ENCODE data around the gene CDC14A.
"Not testable (repeated sequence)": the region's sequence is repeated elsewhere in the genome, so short reads cannot be mapped to it uniquely, and the experiment has no call there.

Gene CDC14A

GRCh38 chr1:100353988-100354387 is 1.7 kb downstream of the CDC14A start:
- Histone ChIP-seq H3K9ac (ENCODE audit: low read depth, low read length) (no peak overlapping the region), H3K36me3 (ENCODE audit: control insufficient read depth, insufficient read depth, low read length) (no peaks in the 10 kb centered on the region), H3K4me3 (ENCODE audit: low read depth, low read length) (peak overlapping the region; percentile 95), H3K4me1 (ENCODE audit: control insufficient read depth, insufficient read depth, low read length) (peaks cover 10% of the 10 kb centered on the region), H3K9me3 (ENCODE audit: control insufficient read depth, insufficient read depth, low read length) (no peaks in the 10 kb centered on the region), H3K27me3 (ENCODE audit: control insufficient read depth, insufficient read depth, low read length) (peaks cover 7% of the 10 kb centered on the region)

- H3K27me3 ChIP-seq (ENCODE audit: control insufficient read depth, insufficient read depth, low read length), result peaks cover 7% of the 10 kb centered on the region
- peaks cover 10% of the 10 kb centered on the region for H3K4me1 ChIP-seq (ENCODE audit: control insufficient read depth, insufficient read depth, low read length)
- H3K36me3 ChIP-seq (ENCODE audit: control insufficient read depth, insufficient read depth, low read length), result no peaks in the 10 kb centered on the region
- no peak overlapping the region for H3K4me3 ChIP-seq (ENCODE audit: low read depth, low read length)
- H3K9me3 ChIP-seq (ENCODE audit: control insufficient read depth, insufficient read depth, low read length), result no peaks in the 10 kb centered on the region
- no peak overlapping the region for H3K9ac ChIP-seq (ENCODE audit: low read depth, low read length)
Observed at GRCh38 chr1:100354971-100355394, 2.7 kb downstream of the CDC14A start.

DNA sequence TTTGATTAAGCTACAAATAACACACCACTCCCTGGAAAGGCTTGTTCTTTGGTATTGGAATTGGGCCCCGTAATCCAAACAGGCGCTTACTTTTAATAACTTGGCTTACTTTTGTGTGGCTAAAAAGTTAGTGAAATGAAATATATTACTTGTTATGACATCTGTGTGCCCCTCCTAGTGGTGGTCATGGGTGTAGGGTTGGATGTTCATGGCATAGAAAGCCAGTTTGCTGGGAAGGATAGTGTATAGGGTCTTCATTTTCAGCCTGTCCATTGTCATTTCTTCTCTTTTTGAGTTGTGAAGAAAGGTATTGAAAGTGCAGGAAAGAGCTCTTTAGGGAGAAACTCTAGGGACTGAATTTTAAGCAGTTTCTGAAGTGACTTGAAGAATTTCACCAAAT is 5.9 kb downstream of the CDC14A start:
- H3K4me3 ChIP-seq (ENCODE audit: low read depth, low read length), result no peak overlapping the region
- peaks cover 21% of the 10 kb centered on the region for H3K4me1 ChIP-seq (ENCODE audit: control insufficient read depth, insufficient read depth, low read length)
- no peak overlapping the region for H3K9ac ChIP-seq (ENCODE audit: low read depth, low read length)
- no peaks in the 10 kb centered on the region for H3K36me3 ChIP-seq (ENCODE audit: control insufficient read depth, insufficient read depth, low read length)
- H3K9me3 ChIP-seq (ENCODE audit: control insufficient read depth, insufficient read depth, low read length), result no peaks in the 10 kb centered on the region
- H3K27me3 ChIP-seq (ENCODE audit: control insufficient read depth, insufficient read depth, low read length), result peaks cover 7% of the 10 kb centered on the region

GRCh38 chr1:100359139-100359538 is 6.8 kb downstream of the CDC14A start:
- H3K9me3 ChIP-seq (ENCODE audit: control insufficient read depth, insufficient read depth, low read length), result no peaks in the 10 kb centered on the region
- H3K9ac ChIP-seq (ENCODE audit: low read depth, low read length), result no peak overlapping the region
- peaks cover 17% of the 10 kb centered on the region for H3K4me1 ChIP-seq (ENCODE audit: control insufficient read depth, insufficient read depth, low read length)
- H3K27me3 ChIP-seq (ENCODE audit: control insufficient read depth, insufficient read depth, low read length), result no peaks in the 10 kb centered on the region
- no peaks in the 10 kb centered on the region for H3K36me3 ChIP-seq (ENCODE audit: control insufficient read depth, insufficient read depth, low read length)
- H3K4me3 ChIP-seq (ENCODE audit: low read depth, low read length), result no peak overlapping the region

DNA sequence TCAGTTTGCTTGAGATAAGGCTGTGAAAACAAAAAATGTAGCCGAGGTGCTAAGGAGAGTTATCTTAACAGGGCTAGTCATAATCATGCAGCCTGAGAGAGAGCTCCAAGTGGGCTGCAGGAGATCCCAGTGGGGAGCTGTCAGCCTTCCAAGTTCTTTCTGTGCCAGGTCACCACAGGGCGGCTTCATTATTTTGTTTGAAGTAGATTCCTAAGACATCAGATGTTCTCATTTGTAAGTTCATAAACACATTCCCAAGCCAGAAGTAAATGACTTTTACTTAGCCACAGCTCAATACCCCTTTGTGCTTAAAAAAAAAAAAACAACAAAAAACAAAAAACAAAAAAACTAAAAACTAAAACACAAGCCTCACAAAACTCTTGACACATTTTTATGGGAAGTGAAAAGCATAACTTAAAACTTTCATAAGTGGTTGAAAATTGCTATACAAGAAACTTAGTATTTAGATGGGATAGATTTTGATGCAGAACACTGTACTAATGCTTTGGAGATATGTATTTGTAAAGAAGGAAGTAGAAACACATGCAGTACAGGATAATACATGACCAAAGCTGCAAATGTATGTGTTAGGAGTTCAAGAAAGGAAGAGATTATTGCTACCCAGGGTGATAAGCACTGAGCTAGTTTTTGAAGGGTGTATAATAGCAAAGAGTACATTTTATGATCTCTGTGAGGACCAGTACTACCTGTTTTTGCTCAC is 8.6 kb downstream of the CDC14A start:
- H3K27me3 ChIP-seq (ENCODE audit: control insufficient read depth, insufficient read depth, low read length), result no peaks in the 10 kb centered on the region
- no peaks in the 10 kb centered on the region for H3K36me3 ChIP-seq (ENCODE audit: control insufficient read depth, insufficient read depth, low read length)
- H3K4me1 ChIP-seq (ENCODE audit: control insufficient read depth, insufficient read depth, low read length), result peaks cover 11% of the 10 kb centered on the region
- H3K9me3 ChIP-seq (ENCODE audit: control insufficient read depth, insufficient read depth, low read length), result no peaks in the 10 kb centered on the region
- H3K4me3 ChIP-seq (ENCODE audit: low read depth, low read length), result no peak overlapping the region
- no peak overlapping the region for H3K9ac ChIP-seq (ENCODE audit: low read depth, low read length)

DNA sequence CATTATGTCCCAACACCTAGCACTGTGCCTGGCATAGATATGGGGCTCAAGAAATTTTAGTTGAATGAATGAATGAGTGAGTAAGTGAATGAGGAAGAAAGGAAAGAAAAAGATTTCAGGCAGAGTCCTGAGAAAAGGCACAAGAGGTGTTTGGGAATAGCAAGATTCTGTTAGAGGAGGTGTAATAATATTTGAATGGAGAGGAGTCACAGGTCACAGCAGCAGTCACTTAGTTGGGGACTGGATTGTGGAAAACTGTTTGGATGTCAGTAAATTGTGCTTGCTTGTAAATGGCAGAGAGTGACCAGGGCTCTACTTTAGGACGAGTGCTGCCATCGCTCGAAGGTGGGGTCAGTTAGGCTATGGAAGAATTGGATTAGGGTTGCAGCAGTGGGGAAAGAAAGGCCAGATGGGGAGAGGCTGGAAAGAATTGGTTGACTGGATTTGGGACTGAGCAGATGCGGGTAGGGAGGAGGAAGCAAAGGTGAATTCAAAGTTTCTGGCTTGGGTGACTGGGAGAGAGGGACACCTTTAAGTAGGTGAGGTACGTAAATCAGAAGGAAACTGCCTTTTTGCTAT is 9.3 kb downstream of the CDC14A start:
- Histone ChIP-seq H3K4me1 (ENCODE audit: control insufficient read depth, insufficient read depth, low read length) (peaks cover 11% of the 10 kb centered on the region), H3K4me3 (ENCODE audit: low read depth, low read length) (no peak overlapping the region), H3K9me3 (ENCODE audit: control insufficient read depth, insufficient read depth, low read length) (no peaks in the 10 kb centered on the region), H3K9ac (ENCODE audit: low read depth, low read length) (no peak overlapping the region), H3K27me3 (ENCODE audit: control insufficient read depth, insufficient read depth, low read length) (no peaks in the 10 kb centered on the region), H3K36me3 (ENCODE audit: control insufficient read depth, insufficient read depth, low read length) (no peaks in the 10 kb centered on the region)

DNA sequence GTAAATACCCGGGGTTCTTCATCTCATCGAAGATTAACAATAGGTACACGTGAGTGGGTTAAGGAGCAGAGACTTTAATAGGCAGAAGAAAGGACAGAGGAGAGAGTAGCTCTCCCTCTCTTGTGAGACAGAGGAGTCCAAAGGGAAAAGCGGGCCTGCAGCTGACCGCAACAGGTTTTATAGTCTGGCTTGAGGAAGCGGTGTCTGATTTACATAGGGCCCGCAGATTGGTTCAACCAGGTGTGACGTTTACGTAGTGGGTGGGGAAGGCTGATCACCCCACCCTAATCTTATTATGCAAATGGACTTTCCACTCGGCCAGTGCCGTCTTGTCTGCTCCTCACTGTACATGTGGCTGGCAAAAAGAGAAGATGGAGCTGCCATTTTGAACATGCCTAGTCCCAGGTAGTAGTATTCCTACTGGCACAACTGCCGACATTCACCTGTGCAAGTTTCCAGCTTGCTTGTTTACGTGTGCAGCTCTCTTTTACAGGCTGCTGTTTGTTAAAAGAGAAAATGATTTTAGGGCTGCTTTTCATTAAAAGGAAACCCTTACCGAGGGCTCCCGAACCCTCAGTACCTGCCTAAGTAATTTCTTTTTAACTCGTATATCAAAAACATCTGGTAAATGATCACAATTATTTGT is 10.6 kb downstream of the CDC14A start:
- Histone ChIP-seq H3K4me1 (ENCODE audit: control insufficient read depth, insufficient read depth, low read length) (peaks cover 11% of the 10 kb centered on the region), H3K4me3 (ENCODE audit: low read depth, low read length) (no peak overlapping the region)

GRCh38 chr1:100363831-100364230 is 11.5 kb downstream of the CDC14A start:
- Histone ChIP-seq H3K9me3 (ENCODE audit: control insufficient read depth, insufficient read depth, low read length) (no peaks in the 10 kb centered on the region), H3K9ac (ENCODE audit: low read depth, low read length) (no peak overlapping the region), H3K4me3 (ENCODE audit: low read depth, low read length) (no peak overlapping the region), H3K27me3 (ENCODE audit: control insufficient read depth, insufficient read depth, low read length) (no peaks in the 10 kb centered on the region), H3K36me3 (ENCODE audit: control insufficient read depth, insufficient read depth, low read length) (no peaks in the 10 kb centered on the region), H3K4me1 (ENCODE audit: control insufficient read depth, insufficient read depth, low read length) (peaks cover 11% of the 10 kb centered on the region)

More for the DNA sequence above, 10.6 kb downstream of the CDC14A start:
- Histone ChIP-seq H3K9me3 (ENCODE audit: control insufficient read depth, insufficient read depth, low read length) (no peaks in the 10 kb centered on the region), H3K27me3 (ENCODE audit: control insufficient read depth, insufficient read depth, low read length) (no peaks in the 10 kb centered on the region), H3K9ac (ENCODE audit: low read depth, low read length) (no peak overlapping the region), H3K36me3 (ENCODE audit: control insufficient read depth, insufficient read depth, low read length) (no peaks in the 10 kb centered on the region)

- no peaks in the 10 kb centered on the region for H3K27me3 ChIP-seq (ENCODE audit: control insufficient read depth, insufficient read depth, low read length)
- no peaks in the 10 kb centered on the region for H3K9me3 ChIP-seq (ENCODE audit: control insufficient read depth, insufficient read depth, low read length)
- H3K4me1 ChIP-seq (ENCODE audit: control insufficient read depth, insufficient read depth, low read length), result peaks cover 11% of the 10 kb centered on the region
- H3K36me3 ChIP-seq (ENCODE audit: control insufficient read depth, insufficient read depth, low read length), result no peaks in the 10 kb centered on the region
- no peak overlapping the region for H3K4me3 ChIP-seq (ENCODE audit: low read depth, low read length)
- no peak overlapping the region for H3K9ac ChIP-seq (ENCODE audit: low read depth, low read length)
Observed at GRCh38 chr1:100364697-100365096, 12.4 kb downstream of the CDC14A start.

- Histone ChIP-seq H3K27me3 (ENCODE audit: control insufficient read depth, insufficient read depth, low read length) (no peaks in the 10 kb centered on the region), H3K9ac (ENCODE audit: low read depth, low read length) (no peak overlapping the region), H3K36me3 (ENCODE audit: control insufficient read depth, insufficient read depth, low read length) (no peaks in the 10 kb centered on the region), H3K9me3 (ENCODE audit: control insufficient read depth, insufficient read depth, low read length) (no peaks in the 10 kb centered on the region), H3K4me1 (ENCODE audit: control insufficient read depth, insufficient read depth, low read length) (peaks cover 11% of the 10 kb centered on the region), H3K4me3 (ENCODE audit: low read depth, low read length) (no peak overlapping the region)
Observed at GRCh38 chr1:100366209-100366525, 13.9 kb downstream of the CDC14A start.

DNA sequence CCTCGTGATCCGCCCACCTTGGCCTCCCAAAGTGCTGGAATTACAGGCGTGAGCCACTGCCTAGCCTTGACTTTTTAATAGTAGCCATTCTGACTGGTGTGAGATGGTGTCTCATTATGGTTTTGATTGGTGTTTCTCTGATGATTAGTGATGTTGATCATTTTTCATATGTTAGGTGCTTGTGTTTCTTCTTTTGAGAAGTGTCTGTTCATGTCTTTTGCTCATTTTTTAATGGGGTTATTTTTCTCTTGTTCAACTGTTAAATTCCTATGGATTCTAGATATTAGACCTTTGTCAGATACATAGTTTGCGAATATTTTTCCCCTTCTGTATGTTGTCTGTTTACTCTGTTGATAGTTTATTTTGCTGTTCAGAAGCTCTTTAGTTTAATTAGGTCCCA is 17.0 kb downstream of the CDC14A start:
- not testable (repeated sequence) for H3K4me1 ChIP-seq (ENCODE audit: control insufficient read depth, insufficient read depth, low read length); H3K4me3 ChIP-seq (ENCODE audit: low read depth, low read length); H3K9ac ChIP-seq (ENCODE audit: low read depth, low read length); H3K27me3 ChIP-seq (ENCODE audit: control insufficient read depth, insufficient read depth, low read length); H3K36me3 ChIP-seq (ENCODE audit: control insufficient read depth, insufficient read depth, low read length); H3K9me3 ChIP-seq (ENCODE audit: control insufficient read depth, insufficient read depth, low read length)

- H3K9me3 ChIP-seq (ENCODE audit: control insufficient read depth, insufficient read depth, low read length); H3K4me3 ChIP-seq (ENCODE audit: low read depth, low read length); H3K27me3 ChIP-seq (ENCODE audit: control insufficient read depth, insufficient read depth, low read length); H3K4me1 ChIP-seq (ENCODE audit: control insufficient read depth, insufficient read depth, low read length); H3K36me3 ChIP-seq (ENCODE audit: control insufficient read depth, insufficient read depth, low read length); H3K9ac ChIP-seq (ENCODE audit: low read depth, low read length): not testable (repeated sequence)
Observed at GRCh38 chr1:100373953-100374352, 21.6 kb downstream of the CDC14A start.
